H9 (cell line): ENCODE results near the gene RARA. TPM values are rescaled to one million over a fixed set of nuclear protein-coding genes. Genes with fewer than 3 reads are reported as not detected.

ENCODE experiments used
- DNase-seq: peaks from one replicate; pipeline ENCODE4 v3.0.0-alpha.2; 2017
- H2AFZ ChIP-seq: one replicate; pipeline ENCODE4 v1.6.1; 2013; ENCODE audit warnings: mild to moderate bottlenecking, low read length, control low read depth, moderate library complexity
- H2AK5ac ChIP-seq: 2 replicates; pipeline ENCODE4 v1.6.1; 2013; ENCODE audit warnings: low read length, control low read depth, mixed read lengths; ENCODE audit not compliant: insufficient read length
- H2BK120ac ChIP-seq: one replicate; pipeline ENCODE4 v1.6.1; 2013; ENCODE audit warnings: low read depth, mild to moderate bottlenecking, low read length, control low read depth, inconsistent platforms; ENCODE audit not compliant: poor library complexity, severe bottlenecking
- H2BK12ac ChIP-seq: 2 replicates; pipeline ENCODE4 v1.6.1; 2013; ENCODE audit warnings: low read length, control low read depth, mixed read lengths, low read depth; ENCODE audit not compliant: insufficient read length
- H2BK15ac ChIP-seq: 2 replicates; pipeline ENCODE4 v1.6.1; 2013; ENCODE audit warnings: low read depth, low read length, control low read depth
- H2BK20ac ChIP-seq: one replicate; pipeline ENCODE4 v1.6.1; 2013; ENCODE audit warnings: low read depth, mild to moderate bottlenecking, low read length, control low read depth, inconsistent platforms; ENCODE audit not compliant: poor library complexity, severe bottlenecking
- H2BK5ac ChIP-seq: 2 replicates; pipeline ENCODE4 v1.6.1; 2013; ENCODE audit warnings: low read length, control low read depth, mixed read lengths; ENCODE audit not compliant: insufficient read length
- H3K14ac ChIP-seq: 2 replicates; pipeline ENCODE4 v1.6.1; 2013; ENCODE audit warnings: low read length, control low read depth; ENCODE audit not compliant: insufficient read depth
- H3K18ac ChIP-seq: 2 replicates; pipeline ENCODE4 v1.6.1; 2013; ENCODE audit warnings: low read depth, mild to moderate bottlenecking, mixed read lengths, low read length, control low read depth; ENCODE audit not compliant: insufficient read length
- H3K23ac ChIP-seq: 2 replicates; pipeline ENCODE4 v1.6.1; 2013; ENCODE audit warnings: low read length, control low read depth, mixed read lengths, low read depth; ENCODE audit not compliant: insufficient read length
- H3K23me2 ChIP-seq: 2 replicates; pipeline ENCODE4 v1.6.1; 2013; ENCODE audit warnings: low read depth, mild to moderate bottlenecking, mixed read lengths, low read length, control low read depth; ENCODE audit not compliant: insufficient read length, poor library complexity, severe bottlenecking
- H3K27ac ChIP-seq: 2 replicates; pipeline ENCODE4 v1.5.1; 2013; ENCODE audit warnings: low read length, control low read depth, mixed read lengths, low read depth; ENCODE audit not compliant: insufficient read length
- H3K27me3 ChIP-seq: 2 replicates; pipeline ENCODE4 v1.6.1; 2013; ENCODE audit warnings: low read length, control low read depth, inconsistent platforms; ENCODE audit not compliant: insufficient read depth
- H3K4ac ChIP-seq: 2 replicates; pipeline ENCODE4 v1.6.1; 2013; ENCODE audit warnings: low read depth, mild to moderate bottlenecking, control low read depth, inconsistent platforms, low read length, moderate library complexity
- H3K4me1 ChIP-seq: 2 replicates; pipeline ENCODE4 v1.6.1; 2013; ENCODE audit warnings: low read length, control low read depth, inconsistent platforms; ENCODE audit not compliant: insufficient read depth
- H3K4me2 ChIP-seq: 2 replicates; pipeline ENCODE4 v1.6.1; 2013; ENCODE audit warnings: low read length, control low read depth, mixed read lengths; ENCODE audit not compliant: insufficient read length, insufficient read depth
- H3K56ac ChIP-seq: 2 replicates; pipeline ENCODE4 v1.6.1; 2013; ENCODE audit warnings: low read depth, mild to moderate bottlenecking, mixed read lengths, low read length, control low read depth; ENCODE audit not compliant: insufficient read length
- H3K79me1 ChIP-seq: 2 replicates; pipeline ENCODE4 v1.6.1; 2013; ENCODE audit warnings: low read depth, mild to moderate bottlenecking, moderate library complexity, low read length, control low read depth, inconsistent platforms; ENCODE audit not compliant: insufficient read depth, poor library complexity, severe bottlenecking
- H3K79me2 ChIP-seq: 2 replicates; pipeline ENCODE4 v1.6.1; 2013; ENCODE audit warnings: low read length, control low read depth, inconsistent platforms; ENCODE audit not compliant: insufficient read depth
- H3K9ac ChIP-seq: 2 replicates; pipeline ENCODE4 v1.6.1; 2013; ENCODE audit warnings: low read length, control low read depth, mixed read lengths; ENCODE audit not compliant: insufficient read length; ENCODE audit errors: extremely low read depth
- H3K9me3 ChIP-seq: one replicate; pipeline ENCODE4 v1.6.1; 2013; ENCODE audit warnings: low read depth, low read length, inconsistent platforms; ENCODE audit not compliant: control insufficient read depth
- H3T11ph ChIP-seq: one replicate; pipeline ENCODE4 v1.6.1; 2013; ENCODE audit warnings: mild to moderate bottlenecking, low read length, control low read depth, inconsistent platforms
- H4K20me1 ChIP-seq: one replicate; pipeline ENCODE4 v1.6.1; 2013; ENCODE audit not compliant: control insufficient read depth, insufficient read length, insufficient read depth
- H4K5ac ChIP-seq: 2 replicates; pipeline ENCODE4 v1.6.1; 2013; ENCODE audit warnings: low read depth, mild to moderate bottlenecking, mixed read lengths, low read length, control low read depth; ENCODE audit not compliant: insufficient read length
- H4K8ac ChIP-seq: replicated peaks from 2 replicates; pipeline ENCODE4 v1.6.1; 2013; ENCODE audit warnings: low read length, control low read depth, mixed read lengths, low read depth; ENCODE audit not compliant: insufficient read length
- H4K91ac ChIP-seq: 2 replicates; pipeline ENCODE4 v1.6.1; 2013; ENCODE audit warnings: low read depth, mild to moderate bottlenecking, moderate library complexity, mixed read lengths, low read length, control low read depth; ENCODE audit not compliant: insufficient read length
- H3K27ac Mint-ChIP-seq, 3 experiments: 2 replicates in 2 of 3; 3 replicates in 1 of 3; pipeline ENCODE4 v1.8.0; 2020 to 2021; ENCODE audit warnings: mixed read lengths in 3 of 3, mild to moderate bottlenecking in 1 of 3, moderate library complexity in 1 of 3
- H3K27me3 Mint-ChIP-seq: 2 replicates; pipeline ENCODE4 v1.8.0; 2021; ENCODE audit warnings: low read depth, mild to moderate bottlenecking, moderate library complexity, mixed read lengths
- H3K36me3 Mint-ChIP-seq, 3 experiments: 2 replicates in 2 of 3; 3 replicates in 1 of 3; pipeline ENCODE4 v1.8.0; 2020 to 2021; ENCODE audit warnings: low read depth in 3 of 3, mixed read lengths in 3 of 3; ENCODE audit not compliant: insufficient read depth in 1 of 3
- H3K4me1 Mint-ChIP-seq, 2 experiments: 2 replicates each; pipeline ENCODE4 v1.8.0; 2020; ENCODE audit warnings: mixed read lengths in 2 of 2
- H3K4me3 Mint-ChIP-seq, 2 experiments: 2 replicates in 1 of 2; 3 replicates in 1 of 2; pipeline ENCODE4 v1.8.0; 2020 to 2021; ENCODE audit warnings: mild to moderate bottlenecking in 2 of 2, mixed read lengths in 2 of 2, moderate library complexity in 1 of 2
- H3K9me3 Mint-ChIP-seq, 2 experiments: 2 replicates in 1 of 2; 3 replicates in 1 of 2; pipeline ENCODE4 v1.8.0; 2020; ENCODE audit warnings: mild to moderate bottlenecking in 2 of 2, mixed read lengths in 2 of 2, moderate library complexity in 1 of 2
- CTCF ChIP-seq: fragments of 200-600 bp; sonication (generic); conservative IDR thresholded peaks from 3 replicates; pipeline ENCODE4 v1.8.0; 2021; ENCODE audit warnings: antibody characterized with exemption, mild to moderate bottlenecking
- WGBS: extraction: QIAGEN DNeasy Blood & Tissue Kit; methylation state at CpG from one replicate; pipeline ENCODE4 v1.1.7; 2013; ENCODE audit warnings: missing lambda C conversion rate, low lambda C conversion rate, mixed read lengths; ENCODE audit not compliant: insufficient read length; ENCODE audit errors: extremely low coverage; 5-methylcytosine and 5-hydroxymethylcytosine counted together
- total RNA-seq: library from RNA; stranded (reverse); gene quantifications from 2 replicates; pipeline ENCODE4 v1.2.1, GENCODE V29; 2021

Gene RARA
- total RNA-seq, 1 experiment from 2014 or later = 17.6 TPM

DNA sequence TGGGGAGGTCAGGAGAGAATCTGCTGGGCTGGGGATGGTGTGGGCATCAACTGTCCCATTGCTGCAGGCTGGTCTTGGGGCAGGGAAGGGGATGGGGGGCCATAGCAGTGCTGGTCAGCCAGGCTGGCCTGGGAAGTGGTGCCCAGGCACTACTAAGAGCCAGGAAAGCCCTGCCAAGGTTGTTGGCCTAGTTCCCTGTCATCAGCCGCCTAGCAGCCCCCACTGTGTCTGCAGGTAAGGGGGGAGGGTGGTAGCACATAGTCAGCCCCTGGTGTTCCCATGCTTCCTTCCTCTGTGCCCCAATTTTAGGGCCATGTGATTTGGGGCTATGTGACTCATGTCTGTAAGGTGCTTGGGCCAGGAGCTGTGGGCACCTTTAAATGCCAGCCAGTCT, 37.8 kb downstream of the RARA start:
- Histone ChIP-seq H3T11ph (no peak overlapping the region), H2BK20ac (no peak overlapping the region), H2BK15ac (no peak overlapping the region), H3K4me1 (peaks cover 23% of the 10 kb centered on the region), H3K23ac (no peak overlapping the region), H4K91ac (no peak overlapping the region), H4K8ac (no peak overlapping the region), H4K20me1 (no peaks in the 10 kb centered on the region), H3K79me2 (no peaks in the 10 kb centered on the region), H2AFZ (no peak overlapping the region), H3K4ac (no peak overlapping the region), H3K14ac (no peak overlapping the region), H3K4me2 (peak overlapping the region; percentile 4), H3K79me1 (no peaks in the 10 kb centered on the region), H3K23me2 (peaks cover 19% of the 10 kb centered on the region), H2BK120ac (no peak overlapping the region), H4K5ac (no peak overlapping the region), H3K27ac (no peak overlapping the region), H3K9me3 (no peaks in the 10 kb centered on the region), H3K27me3 (peaks cover 18% of the 10 kb centered on the region; the same call in 1 of the 2 replicates), H2BK12ac (no peak overlapping the region), H2BK5ac (no peak overlapping the region), H3K18ac (peak overlapping the region; percentile 19), H3K56ac (no peak overlapping the region), H2AK5ac (no peak overlapping the region), H3K9ac (no peak overlapping the region)
- TF ChIP-seq CTCF = no peak
- H3K27ac Mint-ChIP-seq = peak overlapping the region in 1 of 3 experiments; percentile 93; a peak in 2 of 7 replicates
- H3K27me3 Mint-ChIP-seq = peaks cover 91% of the 10 kb centered on the region
- H3K4me1 Mint-ChIP-seq = peaks cover 76 to 81% of the 10 kb centered on the region in 2 experiments
- no CpG with 5 or more reads among the region's 1 CpG for WGBS
- no peak for DNase-seq
- H3K36me3 Mint-ChIP-seq = peaks cover 7 to 15% (median 14%) of the 10 kb centered on the region in 3 experiments; a peak in 5 of 7 replicates
- H3K4me3 Mint-ChIP-seq = peak overlapping the region; percentile 59 to 73
- no peaks in the 10 kb centered on the region for H3K9me3 Mint-ChIP-seq
